Heart left ventricle (tissue), 16 donors: Measurements from ENCODE around the gene MANBA. TPM values are rescaled to one million over a fixed set of nuclear protein-coding genes. Genes with fewer than 3 reads are reported as not detected.

Experiments used
- ATAC-seq, 4 donors: fragments of 200-7000 bp; cut with Tn5 transposase; one replicate each; pipeline ENCODE4 v1.9.1; 2020 to 2022; ENCODE audit warnings: moderate library complexity in 4 of 4, mild to moderate bottlenecking in 3 of 4, moderate number of reproducible peaks in 1 of 4
- DNase-seq, 5 donors: peaks; one replicate each; pipeline ENCODE4 v3.0.0-alpha.2; 2020
- H3K27ac ChIP-seq, 12 donors: fragments of 200-600 bp; sonication (generic) in 4 of 12; one replicate each; pipeline versions ENCODE4 v1.5.0 to v1.8.0; 2016 to 2022; ENCODE audit warnings: mild to moderate bottlenecking in 2 of 12
- H3K27me3 ChIP-seq, 9 donors: fragments of 200-600 bp; sonication (generic) in 2 of 9; one replicate each; pipeline versions ENCODE4 v1.5.1 to v1.8.0; 2016 to 2022; ENCODE audit warnings: mild to moderate bottlenecking in 3 of 9
- H3K36me3 ChIP-seq, 9 donors: fragments of 200-600 bp; sonication (generic) in 2 of 9; one replicate each; pipeline versions ENCODE4 v1.5.0 to v1.8.0; 2018 to 2022; ENCODE audit warnings: mild to moderate bottlenecking in 2 of 9
- H3K4me1 ChIP-seq, 12 donors: fragments of 200-600 bp; sonication (generic) in 4 of 12; one replicate each; pipeline versions ENCODE4 v1.5.0 to v1.8.0; 2016 to 2022; ENCODE audit warnings: mild to moderate bottlenecking in 3 of 12
- H3K4me3 ChIP-seq, 12 donors: fragments of 200-600 bp; sonication (generic) in 4 of 12; one replicate each; pipeline versions ENCODE4 v1.5.0 to v1.8.0; 2017 to 2022; ENCODE audit warnings: mild to moderate bottlenecking in 9 of 12, moderate library complexity in 4 of 12
- H3K9me3 ChIP-seq, 12 donors: fragments of 200-600 bp; sonication (generic) in 4 of 12; one replicate each; pipeline versions ENCODE4 v1.5.0 to v1.8.0; 2016 to 2022; ENCODE audit warnings: mild to moderate bottlenecking in 1 of 12
- CTCF ChIP-seq, 12 donors: fragments of 200-600 bp; sonication (generic) in 4 of 12; IDR thresholded peaks; one replicate each; pipeline versions ENCODE4 v1.5.0 to v1.8.0; 2018 to 2022; ENCODE audit warnings: antibody characterized with exemption in 12 of 12, mild to moderate bottlenecking in 5 of 12
- POLR2A ChIP-seq, 2 donors: fragments of 450-650 bp; IDR thresholded peaks; one replicate each; pipeline ENCODE4 v1.6.1; 2017; ENCODE audit warnings: antibody characterized with exemption in 2 of 2, mild to moderate bottlenecking in 2 of 2, moderate library complexity in 2 of 2
- WGBS, 4 donors: extraction: QIAGEN DNeasy Blood & Tissue Kit in 2 of 4; methylation state at CpG; one replicate each; pipeline versions ENCODE4 v1.1.5 to v1.1.7; 2013 to 2018; 5-methylcytosine and 5-hydroxymethylcytosine counted together
- intact Hi-C, 10 donors: fragments of 100-400 bp; cut with DNase I; formaldehyde crosslinking; loops; one replicate each; pipeline versions ENCODE4 v1.11.1 to v1.14.2; 2022
- polyA plus RNA-seq, 2 donors: library from polyadenylated mRNA; stranded (reverse); fragments of 200-250 nt; gene quantifications; one replicate each; pipeline ENCODE4 v1.2.3, GENCODE V29; 2013
- total RNA-seq, 9 donors: library from RNA; depleted of rRNA in 2 of 9; stranded (reverse); fragments of >200 nt in 2 of 9; fragmentation: NEBNext Ultra II Directional in 3 of 9; extraction: Animal tissue kit (Norgen Biotek cat#: 25700) in 3 of 9; gene quantifications; one replicate each; pipeline versions ENCODE4 v1.1.0 to v1.2.4, GENCODE V29; 2016 to 2023
- donor health status: ischemic (EF 13 %, LVEDD 7.1; RV severe dilation, severe dysfunction).
- donor health status: healthy with polysubstance abuse.
- donor health status: DM: no; HTN: yes; CAD: no.
- donor health status: DM: no; HTN: no; CAD: no.
- donor health status: ischemic (EF 25% LVEDD 6.9; RV normal size, moderate dysfunction).
- donor health status: ischemic (EF 25% LVEDD 5.7; RV mildly dilated, moderate dysfunction).
- donor health status: healthy.
- donor health status: DM: yes; HTN: yes; CAD: no.
- donor health status: ischemic (EF 35%, LVEDD 5.7; RV mildly dilated, moderate dysfunction).
- donor health status: nonischemic (EF 11% LVEDD 7.7; RV severe dilation, severe dysfunction).
- donor health status: DM: yes; HTN: yes; CAD: no.
- donor health status: PGD.
- donor health status: ischemic (EF 29% LVEDD 5.4; RV normal size, mild dysfunction).
- donor health status: nonischemic (EF 23%, LVEDD 6.1; RV moderate dilation, normal function).

Gene MANBA
- total and polyA plus RNA-seq, 11 donors: 6.2 to 44.0 (median 34.2) TPM

- TF ChIP-seq POLR2A (IDR thresholded peaks at IDR 0.05): no peak
- TF ChIP-seq CTCF (IDR thresholded peaks at IDR 0.05): no peak
- DNase-seq (no peak), ATAC-seq (no peak)
- Histone ChIP-seq H3K36me3 (peaks cover 0 to 78% (median 75%) of the 10 kb centered on the region in 9 donors), H3K27ac (no peak overlapping the region), H3K4me1 (peaks cover 0 to 25% (median 8%) of the 10 kb centered on the region in 12 donors), H3K27me3 (no peaks in the 10 kb centered on the region), H3K9me3 (peaks cover 0 to 13% (median 1%) of the 10 kb centered on the region in 12 donors), H3K4me3 (no peak overlapping the region)
- intact Hi-C loops: loop anchor here in 1 of 10 donors (10.0 kb wide), 1 partner anchor 89 kb away; the partner anchor contains the start of gene NFKB1
- 63 to 87% (median 85%) methylated on average over 2 of the region's 2 CpGs for WGBS, 4 donors
Measured at GRCh38 chr4:102594000-102594399, 166.8 kb downstream of the MANBA start.

- H3K36me3 ChIP-seq: peaks cover 0 to 77% (median 68%) of the 10 kb centered on the region in 9 donors
- DNase-seq (no peak), ATAC-seq (no peak)
- no peak overlapping the region for H3K27ac ChIP-seq
- H3K27me3 ChIP-seq: no peaks in the 10 kb centered on the region
- 90 to 94% (median 93%) methylated on average over 7 of the region's 7 CpGs for WGBS, 4 donors
- peaks cover 0 to 18% (median 5%) of the 10 kb centered on the region in 12 donors for H3K4me1 ChIP-seq
- intact Hi-C loops: loop anchor here in 1 of 10 donors (10.0 kb wide), 1 partner anchor 88 kb away; the partner anchor contains the start of gene NFKB1
- TF ChIP-seq POLR2A (IDR thresholded peaks at IDR 0.05) (no peak), CTCF (IDR thresholded peaks at IDR 0.05) (no peak)
- H3K4me3 ChIP-seq: no peak overlapping the region
- peaks cover 0 to 13% (median 1%) of the 10 kb centered on the region in 12 donors for H3K9me3 ChIP-seq
Measured at GRCh38 chr4:102593147-102593546, 167.6 kb downstream of the MANBA start.

- H3K27me3 ChIP-seq: no peaks in the 10 kb centered on the region
- H3K36me3 ChIP-seq: peaks cover 0 to 77% (median 68%) of the 10 kb centered on the region in 9 donors
- peaks cover 0 to 10% (median 0%) of the 10 kb centered on the region in 12 donors for H3K4me1 ChIP-seq
- TF ChIP-seq POLR2A (IDR thresholded peaks at IDR 0.05) (no peak), CTCF (IDR thresholded peaks at IDR 0.05) (no peak)
- H3K4me3 ChIP-seq: no peak overlapping the region
- H3K9me3 ChIP-seq: peaks cover 0 to 13% (median 1%) of the 10 kb centered on the region in 12 donors
- no peak for DNase-seq
- ATAC-seq: no peak
- H3K27ac ChIP-seq: no peak overlapping the region
- intact Hi-C loops: loop anchor here in 1 of 10 donors (10.0 kb wide), 1 partner anchor 87 kb away; the partner anchor contains the start of gene NFKB1
Measured at GRCh38 chr4:102592256-102592655, 168.5 kb downstream of the MANBA start.

GRCh38 chr4:102589743-102590142 lies 171.0 kb downstream of the MANBA start:
- H3K36me3 ChIP-seq: peaks cover 0 to 77% (median 68%) of the 10 kb centered on the region in 9 donors
- WGBS, 4 donors: 64 to 97% (median 93%) methylated on average over 3 of the region's 3 CpGs
- intact Hi-C loops: loop anchor here in 1 of 10 donors (10.0 kb wide), 1 partner anchor 85 kb away; the partner anchor contains the start of gene NFKB1

More at GRCh38 chr4:102589743-102590142, 171.0 kb downstream of the MANBA start:
- Histone ChIP-seq H3K4me3 (no peak overlapping the region), H3K4me1 (peaks cover 0 to 10% (median 0%) of the 10 kb centered on the region in 12 donors), H3K27ac (no peak overlapping the region), H3K9me3 (peaks cover 0 to 13% (median 1%) of the 10 kb centered on the region in 12 donors), H3K27me3 (no peaks in the 10 kb centered on the region)
- TF ChIP-seq CTCF (IDR thresholded peaks at IDR 0.05): no peak
- TF ChIP-seq POLR2A (IDR thresholded peaks at IDR 0.05): no peak
- no peak for ATAC-seq
- DNase-seq: no peak
